Measurements from ENCODE around the gene ANKFY1. TPM values are rescaled to one million over a fixed set of nuclear protein-coding genes. Genes with fewer than 3 reads are reported as not detected.
A peak's percentile ranks its signal among the peaks of the same experiment; 100 is the strongest.

The ANKFY1 gene
- total and polyA plus RNA-seq, 11 donors, result 9.4 to 44.9 (median 23.9) TPM

DNA sequence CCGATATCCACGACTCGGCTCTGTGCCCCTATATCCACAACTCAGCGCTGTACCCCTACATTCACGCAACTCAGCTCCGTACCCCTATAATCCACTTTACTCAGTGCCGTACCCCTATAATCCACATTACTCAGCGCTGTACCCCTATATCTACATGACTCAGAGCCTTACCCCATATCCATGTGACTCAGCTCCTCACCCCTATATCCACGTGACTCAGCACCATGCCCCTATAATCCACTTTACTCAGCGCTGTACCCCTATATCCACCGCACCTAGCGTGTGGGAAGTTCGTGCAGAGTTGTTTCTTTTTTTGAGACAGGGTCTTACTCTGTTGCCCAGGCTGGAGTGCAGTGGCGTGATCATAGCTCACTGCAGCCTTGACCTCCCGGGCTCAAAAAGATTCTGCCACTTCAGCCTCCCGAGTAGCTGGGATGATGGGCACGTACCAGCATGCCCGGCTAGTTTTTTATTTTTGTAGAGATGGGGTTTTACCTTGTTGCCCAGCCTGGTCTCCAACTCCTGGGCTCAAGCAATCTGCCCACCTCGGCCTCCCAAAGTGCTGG is 103.4 kb downstream of the ANKFY1 start:
- DNase-seq, result no peak
- Histone ChIP-seq H3K4me3 (no peak overlapping the region), H3K36me3 (peaks cover 0 to 46% (median 29%) of the 10 kb centered on the region in 9 donors), H3K27me3 (no peaks in the 10 kb centered on the region), H3K27ac (no peak overlapping the region), H3K9me3 (no peaks in the 10 kb centered on the region), H3K4me1 (peaks cover 0 to 40% (median 22%) of the 10 kb centered on the region in 12 donors)
- ATAC-seq, result no peak
- 95 to 97% (median 97%) methylated on average over 19 of the region's 19 CpGs for WGBS, 4 donors
- intact Hi-C loops (cut with DNase I), result no loop called here
- no peak for TF ChIP-seq POLR2A (IDR thresholded peaks at IDR 0.05)
- TF ChIP-seq, protein P1, sequence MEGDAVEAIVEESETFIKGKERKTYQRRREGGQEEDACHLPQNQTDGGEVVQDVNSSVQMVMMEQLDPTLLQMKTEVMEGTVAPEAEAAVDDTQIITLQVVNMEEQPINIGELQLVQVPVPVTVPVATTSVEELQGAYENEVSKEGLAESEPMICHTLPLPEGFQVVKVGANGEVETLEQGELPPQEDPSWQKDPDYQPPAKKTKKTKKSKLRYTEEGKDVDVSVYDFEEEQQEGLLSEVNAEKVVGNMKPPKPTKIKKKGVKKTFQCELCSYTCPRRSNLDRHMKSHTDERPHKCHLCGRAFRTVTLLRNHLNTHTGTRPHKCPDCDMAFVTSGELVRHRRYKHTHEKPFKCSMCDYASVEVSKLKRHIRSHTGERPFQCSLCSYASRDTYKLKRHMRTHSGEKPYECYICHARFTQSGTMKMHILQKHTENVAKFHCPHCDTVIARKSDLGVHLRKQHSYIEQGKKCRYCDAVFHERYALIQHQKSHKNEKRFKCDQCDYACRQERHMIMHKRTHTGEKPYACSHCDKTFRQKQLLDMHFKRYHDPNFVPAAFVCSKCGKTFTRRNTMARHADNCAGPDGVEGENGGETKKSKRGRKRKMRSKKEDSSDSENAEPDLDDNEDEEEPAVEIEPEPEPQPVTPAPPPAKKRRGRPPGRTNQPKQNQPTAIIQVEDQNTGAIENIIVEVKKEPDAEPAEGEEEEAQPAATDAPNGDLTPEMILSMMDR (IDR thresholded peaks at IDR 0.05), result no peak

DNA sequence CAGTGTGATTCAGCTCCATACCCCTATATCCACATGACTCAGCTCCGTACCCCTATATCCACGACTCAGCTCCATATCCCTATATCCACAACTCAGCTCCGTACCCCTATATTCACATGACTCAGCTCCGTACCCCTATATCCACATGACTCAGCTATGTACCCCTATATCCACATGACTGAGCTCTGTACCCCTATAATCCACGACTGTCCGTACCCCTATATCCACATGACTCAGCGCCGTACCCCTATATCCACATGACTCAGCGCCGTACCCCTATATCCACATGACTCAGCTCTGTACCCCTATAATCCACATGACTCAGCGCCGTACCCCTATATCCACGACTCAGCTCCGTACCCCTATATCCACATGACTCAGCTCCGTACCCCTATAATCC is 104.0 kb downstream of the ANKFY1 start:
- no peak for ATAC-seq
- no peak overlapping the region for H3K4me3 ChIP-seq
- H3K36me3 ChIP-seq, result peaks cover 0 to 46% (median 31%) of the 10 kb centered on the region in 9 donors
- 96 to 98% (median 97%) methylated on average over 15 of the region's 15 CpGs for WGBS, 4 donors
- TF ChIP-seq, protein P1 (IDR thresholded peaks at IDR 0.05), result no peak
- no peak for TF ChIP-seq POLR2A (IDR thresholded peaks at IDR 0.05)
- peaks cover 0 to 35% (median 20%) of the 10 kb centered on the region in 12 donors for H3K4me1 ChIP-seq
- no peak overlapping the region for H3K27ac ChIP-seq
- no peaks in the 10 kb centered on the region for H3K9me3 ChIP-seq
- H3K27me3 ChIP-seq, result no peaks in the 10 kb centered on the region
- intact Hi-C loops (cut with DNase I), result no loop called here
- DNase-seq, result no peak

DNA sequence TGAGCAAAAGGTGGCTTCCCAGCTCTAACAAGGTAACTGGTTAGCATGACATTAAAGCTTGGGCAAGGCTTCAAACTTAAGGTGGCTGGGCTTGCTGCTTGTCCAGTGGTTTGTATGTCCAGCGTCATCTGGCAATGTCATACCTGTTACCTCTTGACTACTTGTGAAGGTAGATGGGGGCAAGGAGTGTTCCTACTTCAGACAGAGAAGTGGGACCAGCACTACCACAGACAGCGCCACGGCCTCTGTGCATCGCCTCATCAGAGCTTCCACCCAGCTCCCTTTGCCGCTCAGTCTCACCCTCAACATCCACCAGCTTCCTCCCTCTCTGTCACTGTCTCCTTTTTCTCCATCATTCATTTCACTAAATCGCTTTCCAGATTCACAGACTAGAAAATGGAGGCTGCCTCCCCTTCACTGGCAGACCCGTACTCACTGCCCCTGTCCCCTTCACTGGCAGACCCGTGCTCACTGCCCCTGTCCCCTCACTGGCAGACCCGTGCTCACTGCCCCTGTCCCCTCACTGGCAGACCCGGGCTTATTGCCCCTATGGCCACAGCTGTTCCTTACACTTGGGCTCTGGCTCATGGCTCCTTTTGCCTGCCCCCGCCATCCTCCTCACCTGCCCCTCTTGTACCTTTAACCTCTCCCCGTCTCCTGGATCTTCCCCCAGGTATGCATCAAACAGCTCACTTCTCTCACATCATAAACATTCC is 106.0 kb downstream of the ANKFY1 start:
- Histone ChIP-seq H3K4me1 (peaks cover 0 to 18% (median 7%) of the 10 kb centered on the region in 12 donors), H3K4me3 (no peak overlapping the region), H3K27ac (no peak overlapping the region), H3K9me3 (no peaks in the 10 kb centered on the region), H3K27me3 (no peaks in the 10 kb centered on the region), H3K36me3 (peaks cover 0 to 56% (median 36%) of the 10 kb centered on the region in 9 donors)
- intact Hi-C loops (cut with DNase I), result no loop called here
- DNase-seq (no peak), ATAC-seq (no peak)
- 94 to 97% (median 96%) methylated on average over 12 of the region's 12 CpGs for WGBS, 4 donors
- no peak for TF ChIP-seq POLR2A (IDR thresholded peaks at IDR 0.05)
- TF ChIP-seq, protein P1 (IDR thresholded peaks at IDR 0.05), result no peak

DNA sequence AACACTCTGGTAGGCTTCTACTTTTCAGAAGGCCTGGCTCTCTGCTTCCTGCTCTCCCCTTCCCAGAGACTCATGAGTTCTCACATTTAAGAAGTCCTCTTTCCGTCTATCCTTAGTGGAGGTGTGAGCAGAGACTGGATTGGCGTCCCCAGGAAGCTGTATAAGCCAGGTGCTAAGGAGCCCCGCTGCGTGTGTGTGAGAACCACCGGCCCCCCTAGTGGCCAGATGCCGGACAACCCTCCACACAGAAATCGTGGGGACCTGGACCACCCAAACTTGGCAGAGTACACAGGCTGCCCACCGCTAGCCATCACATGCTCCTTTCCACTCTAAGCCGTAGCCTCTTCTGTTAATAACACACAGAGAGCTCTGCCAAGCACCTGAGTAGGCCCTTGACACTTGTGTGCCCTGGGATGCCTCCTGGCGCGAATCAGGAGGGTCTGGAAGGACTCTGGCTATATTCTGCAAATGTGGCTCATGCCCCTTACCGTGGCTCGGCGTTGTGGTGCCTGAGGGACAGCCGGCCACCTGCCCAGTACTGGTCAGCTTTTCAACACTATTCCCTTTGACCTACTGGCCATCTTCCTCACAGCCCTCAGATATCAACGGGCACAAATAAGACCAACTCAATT is 106.9 kb downstream of the ANKFY1 start:
- TF ChIP-seq POLR2A (IDR thresholded peaks at IDR 0.05), result no peak
- TF ChIP-seq, protein P1 (IDR thresholded peaks at IDR 0.05), result peak in 2 of 12 donors; percentile 3 to 12
- no peak for DNase-seq
- Histone ChIP-seq H3K27me3 (no peaks in the 10 kb centered on the region), H3K4me3 (no peak overlapping the region), H3K9me3 (no peaks in the 10 kb centered on the region), H3K27ac (no peak overlapping the region), H3K4me1 (peaks cover 0 to 9% (median 0%) of the 10 kb centered on the region in 12 donors), H3K36me3 (peaks cover 0 to 60% (median 42%) of the 10 kb centered on the region in 9 donors)
- 74 to 84% (median 77%) methylated on average over 16 of the region's 16 CpGs for WGBS, 4 donors
- peak in 3 of 4 donors; percentile 12 to 38 (median 20) for ATAC-seq
- intact Hi-C loops (cut with DNase I), result no loop called here
